Measurements from ENCODE around the gene PANX1.

DNA sequence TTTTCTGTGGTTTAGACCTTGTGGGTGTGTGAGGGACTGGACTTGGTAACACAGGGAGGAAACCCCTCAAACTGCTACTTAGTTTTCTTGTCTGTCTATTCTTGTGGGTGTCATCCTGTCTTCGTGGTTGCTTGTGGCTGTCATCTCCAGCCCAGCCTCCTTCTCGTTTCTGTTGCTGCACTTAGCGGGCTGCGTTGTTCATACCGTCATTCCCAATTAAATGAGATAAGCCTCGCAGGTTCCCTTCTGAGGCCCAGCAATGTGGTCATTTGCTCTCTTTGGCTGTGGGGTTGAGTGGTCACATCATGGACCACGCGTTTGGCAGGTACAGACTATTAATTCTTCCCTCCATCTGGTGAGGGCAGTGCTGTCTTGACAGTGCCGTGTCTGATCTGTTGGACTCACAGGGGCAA is 18.8 kb downstream of the PANX1 start:
- TF ChIP-seq, protein P1, sequence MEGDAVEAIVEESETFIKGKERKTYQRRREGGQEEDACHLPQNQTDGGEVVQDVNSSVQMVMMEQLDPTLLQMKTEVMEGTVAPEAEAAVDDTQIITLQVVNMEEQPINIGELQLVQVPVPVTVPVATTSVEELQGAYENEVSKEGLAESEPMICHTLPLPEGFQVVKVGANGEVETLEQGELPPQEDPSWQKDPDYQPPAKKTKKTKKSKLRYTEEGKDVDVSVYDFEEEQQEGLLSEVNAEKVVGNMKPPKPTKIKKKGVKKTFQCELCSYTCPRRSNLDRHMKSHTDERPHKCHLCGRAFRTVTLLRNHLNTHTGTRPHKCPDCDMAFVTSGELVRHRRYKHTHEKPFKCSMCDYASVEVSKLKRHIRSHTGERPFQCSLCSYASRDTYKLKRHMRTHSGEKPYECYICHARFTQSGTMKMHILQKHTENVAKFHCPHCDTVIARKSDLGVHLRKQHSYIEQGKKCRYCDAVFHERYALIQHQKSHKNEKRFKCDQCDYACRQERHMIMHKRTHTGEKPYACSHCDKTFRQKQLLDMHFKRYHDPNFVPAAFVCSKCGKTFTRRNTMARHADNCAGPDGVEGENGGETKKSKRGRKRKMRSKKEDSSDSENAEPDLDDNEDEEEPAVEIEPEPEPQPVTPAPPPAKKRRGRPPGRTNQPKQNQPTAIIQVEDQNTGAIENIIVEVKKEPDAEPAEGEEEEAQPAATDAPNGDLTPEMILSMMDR (conservative IDR thresholded peaks at IDR 0.05 in 1 of 2, IDR thresholded peaks at IDR 0.05 in 1 of 2; ENCODE audit: extremely low read depth in 1 of 2, insufficient read depth in 1 of 2, low read depth in 1 of 2, low read length in 2 of 2): no peak
- no peak for TF ChIP-seq EZH2 (IDR thresholded peaks at IDR 0.05; ENCODE audit: borderline replicate concordance, low read length)

Data from mammary epithelial cell (primary cell).